Neural cell (in vitro differentiated cells): ENCODE data around the gene CHST1. TPM values are rescaled to one million over a fixed set of nuclear protein-coding genes. Genes with fewer than 3 reads are reported as not detected.

ENCODE experiments used
- H2AFZ ChIP-seq: fragments of 200-600, 300-800 bp; sonication (generic), shearing (Covaris generic); 2 replicates; pipeline ENCODE4 v1.6.0; 2014; ENCODE audit warnings: low read depth, mild to moderate bottlenecking, antibody characterized with exemption, low read length, moderate library complexity
- H3F3A ChIP-seq: fragments of 200-600 bp; shearing (Covaris generic); 2 replicates; pipeline ENCODE4 v1.6.1; 2016; ENCODE audit warnings: mild to moderate bottlenecking, moderate library complexity, mixed read lengths, antibody characterized with exemption, low read length; ENCODE audit not compliant: insufficient read depth, poor library complexity, severe bottlenecking
- H3K27ac ChIP-seq: fragments of 200-600, 300-800 bp; sonication (generic), shearing (Covaris generic); 2 replicates; pipeline ENCODE4 v1.5.1; 2014; ENCODE audit warnings: mild to moderate bottlenecking, low read length, moderate library complexity
- H3K27me3 ChIP-seq: fragments of 300-800, 200-600 bp; sonication (generic), shearing (Covaris generic); 2 replicates; pipeline ENCODE4 v1.6.0; 2014; ENCODE audit warnings: mild to moderate bottlenecking, low read depth, low read length, moderate library complexity; ENCODE audit not compliant: insufficient read depth
- H3K36me3 ChIP-seq: fragments of 300-800, 200-600 bp; sonication (generic), shearing (Covaris generic); 2 replicates; pipeline ENCODE4 v1.5.1; 2014; ENCODE audit warnings: mild to moderate bottlenecking, antibody characterized with exemption, low read length, moderate library complexity; ENCODE audit not compliant: insufficient read depth
- H3K4me2 ChIP-seq: fragments of 300-800, 200-600 bp; sonication (generic), shearing (Covaris generic); 2 replicates; pipeline ENCODE4 v1.6.0; 2014; ENCODE audit warnings: mild to moderate bottlenecking, low read length
- H3K4me3 ChIP-seq: fragments of 300-800, 200-600 bp; sonication (generic), shearing (Covaris generic); 2 replicates; pipeline ENCODE4 v1.5.1; 2014; ENCODE audit warnings: mild to moderate bottlenecking, low read length, moderate library complexity
- H3K79me2 ChIP-seq: fragments of 200-600 bp; shearing (Covaris generic); replicated peaks from 2 replicates; pipeline ENCODE4 v1.6.0; 2014; ENCODE audit warnings: mild to moderate bottlenecking, low read length, moderate library complexity; ENCODE audit not compliant: insufficient read depth
- H3K9ac ChIP-seq: fragments of 300-800, 200-600 bp; sonication (generic), shearing (Covaris generic); 2 replicates; pipeline ENCODE4 v1.6.1; 2016; ENCODE audit warnings: mild to moderate bottlenecking, low read length, mixed read lengths
- H3K9me2 ChIP-seq: fragments of 200-600 bp; shearing (Covaris generic); 2 replicates; pipeline ENCODE4 v1.6.1; 2016; ENCODE audit warnings: mild to moderate bottlenecking, low read length, mixed read lengths; ENCODE audit not compliant: insufficient read depth
- H3K9me3 ChIP-seq: fragments of 200-600, 300-800 bp; sonication (generic), shearing (Covaris generic); 2 replicates; pipeline ENCODE4 v1.6.1; 2016; ENCODE audit warnings: mild to moderate bottlenecking, mixed run types, low read length, moderate library complexity, mixed read lengths
- H4K20me1 ChIP-seq: fragments of 200-600 bp; shearing (Covaris generic); 2 replicates; pipeline ENCODE4 v1.6.1; 2016; ENCODE audit warnings: mild to moderate bottlenecking, mixed run types; ENCODE audit not compliant: insufficient read depth
- EP300 ChIP-seq: fragments of 450-650 bp; conservative IDR thresholded peaks from 2 replicates; pipeline ENCODE4 v1.6.1; 2014; ENCODE audit warnings: antibody characterized with exemption, mild to moderate bottlenecking, moderate library complexity; ENCODE audit not compliant: poor library complexity, severe bottlenecking
- EZH2 ChIP-seq: fragments of 200-600, 300-800 bp; shearing (Covaris generic), sonication (generic); IDR thresholded peaks from 2 replicates; pipeline ENCODE4 v1.6.1; 2014; ENCODE audit warnings: antibody characterized with exemption, low read length, borderline replicate concordance, mild to moderate bottlenecking; ENCODE audit not compliant: insufficient read depth, poor library complexity, severe bottlenecking
- MXI1 ChIP-seq: fragments of 450-650 bp; conservative IDR thresholded peaks from 2 replicates; pipeline ENCODE4 v1.6.1; 2014; ENCODE audit warnings: antibody characterized with exemption, mild to moderate bottlenecking; ENCODE audit not compliant: poor library complexity, severe bottlenecking
- POLR2AphosphoS5 ChIP-seq: IDR thresholded peaks from 2 replicates; pipeline ENCODE4 v1.6.1; 2012
- RAD21 ChIP-seq: fragments of 450-650 bp; conservative IDR thresholded peaks from 2 replicates; pipeline ENCODE4 v1.6.1; 2014; ENCODE audit warnings: antibody characterized with exemption, mild to moderate bottlenecking, moderate library complexity
- REST ChIP-seq: IDR thresholded peaks from 2 replicates; pipeline ENCODE4 v1.6.1; 2012; ENCODE audit warnings: borderline replicate concordance
- SMC3 ChIP-seq: fragments of 450-650 bp; conservative IDR thresholded peaks from 2 replicates; pipeline ENCODE4 v1.6.1; 2014; ENCODE audit warnings: antibody characterized with exemption, mild to moderate bottlenecking, moderate library complexity; ENCODE audit not compliant: poor library complexity
- TAF1 ChIP-seq: IDR thresholded peaks from 2 replicates; pipeline ENCODE4 v1.6.1; 2012; ENCODE audit warnings: low read depth
- polyA plus RNA-seq: library from polyadenylated mRNA; depleted of rRNA; stranded (reverse); fragments of >200 nt; gene quantifications from 2 replicates; pipeline ENCODE4 v1.2.3, GENCODE V29; 2014
- TF ChIP-seq, protein P1 (sequence below): fragments of 450-650 bp; IDR thresholded peaks from 2 replicates; pipeline ENCODE4 v1.5.1; 2014; ENCODE audit warnings: antibody characterized with exemption, mild to moderate bottlenecking, moderate library complexity; ENCODE audit not compliant: poor library complexity, severe bottlenecking

The CHST1 gene
- polyA plus RNA-seq, 1 donor from 2014 or later = 16.2 TPM

DNA sequence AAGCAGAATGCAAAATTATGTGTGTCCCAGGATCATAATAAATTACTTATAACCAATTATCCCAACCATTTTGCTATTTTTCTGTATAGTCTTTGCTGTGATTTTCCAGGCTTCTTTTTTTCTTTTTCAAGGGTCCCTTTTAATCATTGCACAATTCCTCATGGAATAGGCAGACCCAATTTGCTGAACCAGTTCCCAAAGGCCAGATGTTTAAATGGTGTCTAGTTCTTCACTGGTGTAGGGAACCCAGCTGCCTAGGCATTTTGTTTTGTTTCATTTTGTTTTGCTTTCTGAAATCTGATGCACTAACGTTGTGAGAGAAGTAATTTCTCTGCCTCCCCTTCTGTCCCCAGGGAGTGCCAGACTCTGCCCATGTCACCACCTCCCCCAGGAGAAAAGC, 60.4 kb downstream of the CHST1 start:
- Histone ChIP-seq H3K4me3 (no peak overlapping the region), H3K4me2 (no peak overlapping the region), H3K36me3 (no peaks in the 10 kb centered on the region), H3K9me2 (no peaks in the 10 kb centered on the region), H3K9me3 (no peaks in the 10 kb centered on the region), H3F3A (no peaks in the 10 kb centered on the region), H3K27me3 (no peaks in the 10 kb centered on the region), H3K27ac (no peak overlapping the region), H3K79me2 (no peaks in the 10 kb centered on the region), H3K9ac (no peak overlapping the region), H4K20me1 (no peaks in the 10 kb centered on the region), H2AFZ (no peak overlapping the region)
- TF ChIP-seq EP300 (no peak), REST (no peak), EZH2 (no peak), SMC3 (no peak), RAD21 (no peak), POLR2AphosphoS5 (no peak), MXI1 (no peak), TAF1 (no peak)
- TF ChIP-seq, protein P1, sequence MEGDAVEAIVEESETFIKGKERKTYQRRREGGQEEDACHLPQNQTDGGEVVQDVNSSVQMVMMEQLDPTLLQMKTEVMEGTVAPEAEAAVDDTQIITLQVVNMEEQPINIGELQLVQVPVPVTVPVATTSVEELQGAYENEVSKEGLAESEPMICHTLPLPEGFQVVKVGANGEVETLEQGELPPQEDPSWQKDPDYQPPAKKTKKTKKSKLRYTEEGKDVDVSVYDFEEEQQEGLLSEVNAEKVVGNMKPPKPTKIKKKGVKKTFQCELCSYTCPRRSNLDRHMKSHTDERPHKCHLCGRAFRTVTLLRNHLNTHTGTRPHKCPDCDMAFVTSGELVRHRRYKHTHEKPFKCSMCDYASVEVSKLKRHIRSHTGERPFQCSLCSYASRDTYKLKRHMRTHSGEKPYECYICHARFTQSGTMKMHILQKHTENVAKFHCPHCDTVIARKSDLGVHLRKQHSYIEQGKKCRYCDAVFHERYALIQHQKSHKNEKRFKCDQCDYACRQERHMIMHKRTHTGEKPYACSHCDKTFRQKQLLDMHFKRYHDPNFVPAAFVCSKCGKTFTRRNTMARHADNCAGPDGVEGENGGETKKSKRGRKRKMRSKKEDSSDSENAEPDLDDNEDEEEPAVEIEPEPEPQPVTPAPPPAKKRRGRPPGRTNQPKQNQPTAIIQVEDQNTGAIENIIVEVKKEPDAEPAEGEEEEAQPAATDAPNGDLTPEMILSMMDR = no peak

DNA sequence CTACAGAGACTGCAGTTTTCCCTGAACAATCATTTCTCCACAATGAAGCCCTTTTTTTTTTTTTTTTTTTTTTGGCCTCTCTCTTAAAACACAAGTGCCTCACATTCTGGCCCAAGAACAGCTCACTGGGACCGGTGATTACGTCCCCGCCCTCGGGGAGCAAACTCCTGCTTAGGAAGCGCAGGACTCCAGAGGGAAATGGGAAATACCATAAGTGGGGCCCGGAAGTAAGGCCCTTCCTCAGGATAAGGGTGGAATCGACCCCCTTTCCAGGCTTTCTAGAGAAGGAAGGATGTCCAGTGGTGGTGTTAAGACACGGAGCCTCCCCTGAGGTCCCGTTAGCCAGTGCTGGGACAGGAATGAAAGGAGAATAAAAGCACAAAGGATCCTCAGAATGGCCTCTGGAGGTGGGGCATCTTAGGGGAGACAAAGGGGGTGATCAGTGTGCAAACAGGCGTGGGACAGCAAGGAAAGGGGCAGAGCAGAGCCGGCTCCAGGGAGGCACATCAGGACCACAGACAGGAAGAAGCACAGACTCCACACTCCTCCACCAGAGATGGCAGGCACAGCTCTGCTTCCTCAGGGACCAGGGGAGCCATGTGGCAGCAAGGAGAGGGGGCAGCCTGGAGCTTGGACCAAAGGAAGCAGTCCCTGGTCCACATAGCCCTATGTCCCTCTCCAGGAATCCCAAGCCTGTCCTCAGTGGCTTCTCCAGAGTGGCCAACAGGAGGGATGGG, 61.3 kb downstream of the CHST1 start:
- H3F3A ChIP-seq = no peaks in the 10 kb centered on the region
- no peak overlapping the region for H3K27ac ChIP-seq
- H3K27me3 ChIP-seq = no peaks in the 10 kb centered on the region
- TF ChIP-seq RAD21 = no peak
- TF ChIP-seq SMC3 = no peak
- TF ChIP-seq POLR2AphosphoS5 = no peak
- no peak for TF ChIP-seq REST
- TF ChIP-seq, protein P1 = no peak
- no peak for TF ChIP-seq EZH2
- no peak for TF ChIP-seq MXI1
- TF ChIP-seq TAF1 = no peak
- TF ChIP-seq EP300 = no peak
- H3K4me3 ChIP-seq = no peak overlapping the region
- no peaks in the 10 kb centered on the region for H3K79me2 ChIP-seq
- no peaks in the 10 kb centered on the region for H4K20me1 ChIP-seq
- H3K9me2 ChIP-seq = no peaks in the 10 kb centered on the region
- no peaks in the 10 kb centered on the region for H3K36me3 ChIP-seq
- H3K4me2 ChIP-seq = no peak overlapping the region
- H3K9me3 ChIP-seq = no peaks in the 10 kb centered on the region
- H2AFZ ChIP-seq = no peak overlapping the region
- no peak overlapping the region for H3K9ac ChIP-seq
